Measurements from ENCODE around the gene BANK1. TPM values are rescaled to one million over a fixed set of nuclear protein-coding genes. Genes with fewer than 3 reads are reported as not detected.

BANK1 gene
- total RNA-seq, 4 donors from 2014 or later = 0.22 to 1.4 (median 0.96) TPM

DNA sequence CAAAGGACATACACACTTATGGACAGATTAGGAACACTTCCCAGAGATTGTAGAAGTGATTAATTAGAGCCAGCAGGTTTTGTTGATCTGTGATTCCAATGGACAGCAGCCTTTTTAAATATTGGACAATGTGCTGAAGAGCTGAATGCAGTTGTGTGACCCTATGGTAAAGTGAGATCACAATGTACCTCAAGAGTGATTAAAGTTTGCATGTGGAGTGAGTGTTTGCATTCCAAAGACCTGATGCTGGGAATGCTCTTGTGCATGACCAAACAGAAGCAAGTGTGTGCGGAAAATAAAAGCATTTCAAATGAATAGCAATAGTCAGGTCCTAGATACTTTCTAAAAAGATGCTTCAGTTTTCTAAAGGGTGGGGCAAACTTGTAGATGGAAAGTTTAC lies 154.1 kb downstream of the BANK1 start:
- TF ChIP-seq, protein P1, sequence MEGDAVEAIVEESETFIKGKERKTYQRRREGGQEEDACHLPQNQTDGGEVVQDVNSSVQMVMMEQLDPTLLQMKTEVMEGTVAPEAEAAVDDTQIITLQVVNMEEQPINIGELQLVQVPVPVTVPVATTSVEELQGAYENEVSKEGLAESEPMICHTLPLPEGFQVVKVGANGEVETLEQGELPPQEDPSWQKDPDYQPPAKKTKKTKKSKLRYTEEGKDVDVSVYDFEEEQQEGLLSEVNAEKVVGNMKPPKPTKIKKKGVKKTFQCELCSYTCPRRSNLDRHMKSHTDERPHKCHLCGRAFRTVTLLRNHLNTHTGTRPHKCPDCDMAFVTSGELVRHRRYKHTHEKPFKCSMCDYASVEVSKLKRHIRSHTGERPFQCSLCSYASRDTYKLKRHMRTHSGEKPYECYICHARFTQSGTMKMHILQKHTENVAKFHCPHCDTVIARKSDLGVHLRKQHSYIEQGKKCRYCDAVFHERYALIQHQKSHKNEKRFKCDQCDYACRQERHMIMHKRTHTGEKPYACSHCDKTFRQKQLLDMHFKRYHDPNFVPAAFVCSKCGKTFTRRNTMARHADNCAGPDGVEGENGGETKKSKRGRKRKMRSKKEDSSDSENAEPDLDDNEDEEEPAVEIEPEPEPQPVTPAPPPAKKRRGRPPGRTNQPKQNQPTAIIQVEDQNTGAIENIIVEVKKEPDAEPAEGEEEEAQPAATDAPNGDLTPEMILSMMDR (IDR thresholded peaks at IDR 0.05) = no peak
- no peak for TF ChIP-seq POLR2A (IDR thresholded peaks at IDR 0.05)
- H3K4me3 ChIP-seq (ENCODE audit: low read depth, poor library complexity, severe bottlenecking) = no peak overlapping the region
- intact Hi-C loops (cut with DNase I; ENCODE audit: low total_unique reads) = no loop called here
- DNase-seq (ENCODE audit: low spot score in 2 of 2) = no peak
- 85 to 96% methylated on average over 1 of the region's 1 CpG for WGBS, 2 donors

DNA sequence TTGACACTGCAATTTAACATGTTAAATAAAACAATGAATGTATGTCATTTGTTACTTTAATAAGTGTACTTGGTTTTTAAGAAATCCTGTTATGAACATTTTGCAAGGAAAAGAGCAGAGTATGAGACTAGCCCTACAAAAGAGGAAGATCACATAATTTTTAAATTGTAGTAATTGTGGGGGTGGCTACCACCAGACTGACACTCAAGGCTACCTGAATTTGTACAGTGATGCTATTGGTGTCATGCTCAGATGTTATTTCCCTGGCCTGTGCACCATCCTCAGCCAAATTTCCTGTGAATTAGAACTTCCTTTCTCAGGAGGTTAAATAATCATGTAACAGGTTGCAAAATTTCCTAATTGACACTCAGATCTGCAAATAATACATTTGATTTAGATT lies 157.5 kb downstream of the BANK1 start:
- intact Hi-C loops (cut with DNase I; ENCODE audit: low total_unique reads) = no loop called here
- TF ChIP-seq POLR2A (IDR thresholded peaks at IDR 0.05) = no peak
- TF ChIP-seq, protein P1 (IDR thresholded peaks at IDR 0.05) = no peak

DNA sequence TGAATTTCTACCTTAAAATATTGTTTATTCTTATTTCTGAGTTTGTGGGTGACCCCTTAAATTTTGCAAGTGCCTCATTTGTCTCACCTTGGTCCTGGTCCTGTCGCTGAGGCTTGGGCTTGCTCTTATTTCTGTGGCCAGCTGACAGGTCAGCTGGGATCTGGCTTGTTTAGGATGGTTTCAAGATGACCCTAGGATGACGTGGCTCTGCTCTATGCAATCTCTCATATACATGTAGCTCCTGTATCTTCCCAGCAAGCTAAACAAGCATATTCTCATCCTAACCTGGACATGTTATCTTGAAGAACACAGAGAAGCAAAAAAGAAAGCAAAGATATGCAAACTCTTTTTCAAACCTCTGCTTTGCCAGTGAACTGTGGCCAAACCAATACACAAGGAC lies 158.4 kb downstream of the BANK1 start:
- intact Hi-C loops (cut with DNase I; ENCODE audit: low total_unique reads) = no loop called here
- DNase-seq (ENCODE audit: low spot score in 2 of 2) = no peak
- H3K4me3 ChIP-seq (ENCODE audit: low read depth, poor library complexity, severe bottlenecking) = no peak overlapping the region
- TF ChIP-seq POLR2A (IDR thresholded peaks at IDR 0.05) = no peak
- TF ChIP-seq, protein P1 (IDR thresholded peaks at IDR 0.05) = no peak
- 90 to 94% methylated on average over 2 of the region's 2 CpGs for WGBS, 2 donors

More for the DNA sequence above, 157.5 kb downstream of the BANK1 start:
- no peak for DNase-seq (ENCODE audit: low spot score in 2 of 2)
- H3K4me3 ChIP-seq (ENCODE audit: low read depth, poor library complexity, severe bottlenecking) = no peak overlapping the region

DNA sequence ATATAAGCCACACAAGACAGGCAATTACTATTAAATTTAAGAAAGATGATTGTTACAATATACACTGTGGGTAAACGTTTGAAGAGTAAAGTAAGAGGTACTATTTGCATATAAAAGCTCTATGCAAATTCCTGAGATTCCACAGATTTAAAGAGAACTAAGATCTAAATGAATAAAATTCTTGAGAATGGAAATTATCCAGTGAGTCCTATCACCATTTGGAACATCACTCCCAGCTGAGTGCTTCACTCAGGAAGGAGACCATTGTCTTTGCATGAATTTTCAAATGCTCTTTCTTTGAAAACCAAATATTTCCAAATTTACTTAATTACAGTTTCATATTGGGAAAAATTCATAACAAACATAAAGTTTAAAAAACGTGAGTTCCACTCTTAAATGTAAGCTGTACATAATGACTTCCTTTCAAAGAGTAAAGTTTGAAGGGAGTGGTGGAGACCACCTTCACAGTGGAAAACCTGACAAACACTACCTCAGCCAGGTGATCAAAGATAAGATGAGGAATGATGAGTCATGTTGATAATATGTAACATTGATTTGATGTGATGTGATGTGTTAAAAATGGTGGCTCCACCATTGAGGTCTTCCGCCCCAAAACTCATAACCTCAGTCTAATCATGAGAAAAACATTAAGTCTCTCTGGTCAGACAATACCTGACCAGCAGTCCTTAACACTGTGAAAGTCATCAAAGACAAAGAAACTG lies 159.9 kb downstream of the BANK1 start:
- TF ChIP-seq, protein P1 (IDR thresholded peaks at IDR 0.05) = no peak
- no peak for TF ChIP-seq POLR2A (IDR thresholded peaks at IDR 0.05)
- no peak for DNase-seq (ENCODE audit: low spot score in 2 of 2)
- WGBS, 2 donors = 69 to 71% methylated on average over 3 of the region's 3 CpGs
- H3K4me3 ChIP-seq (ENCODE audit: low read depth, poor library complexity, severe bottlenecking) = no peak overlapping the region
- intact Hi-C loops (cut with DNase I; ENCODE audit: low total_unique reads) = no loop called here

DNA sequence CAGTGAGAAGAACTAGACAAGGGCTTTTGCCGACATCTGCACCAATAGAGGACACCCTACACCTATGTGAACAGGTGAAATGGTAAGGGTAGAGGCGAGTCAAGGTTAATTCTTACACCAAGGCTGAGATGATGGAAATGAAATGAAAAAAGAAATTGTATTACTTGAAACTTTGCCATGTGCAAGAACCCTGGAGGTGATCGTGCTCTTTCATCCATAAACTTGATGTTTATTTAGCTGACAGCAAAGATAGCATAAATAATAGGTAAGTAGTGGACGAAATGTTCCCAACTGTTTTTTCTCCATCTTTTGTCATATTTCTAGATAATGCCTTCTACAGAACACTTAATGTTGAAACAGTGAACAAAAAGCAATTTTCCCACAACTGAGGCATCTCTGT lies 162.5 kb downstream of the BANK1 start:
- no peak overlapping the region for H3K4me3 ChIP-seq (ENCODE audit: low read depth, poor library complexity, severe bottlenecking)
- no peak for DNase-seq (ENCODE audit: low spot score in 2 of 2)
- TF ChIP-seq, protein P1 (IDR thresholded peaks at IDR 0.05) = no peak
- TF ChIP-seq POLR2A (IDR thresholded peaks at IDR 0.05) = no peak
- 81 to 85% methylated on average over 4 of the region's 4 CpGs for WGBS, 2 donors
- intact Hi-C loops (cut with DNase I; ENCODE audit: low total_unique reads) = no loop called here

DNA sequence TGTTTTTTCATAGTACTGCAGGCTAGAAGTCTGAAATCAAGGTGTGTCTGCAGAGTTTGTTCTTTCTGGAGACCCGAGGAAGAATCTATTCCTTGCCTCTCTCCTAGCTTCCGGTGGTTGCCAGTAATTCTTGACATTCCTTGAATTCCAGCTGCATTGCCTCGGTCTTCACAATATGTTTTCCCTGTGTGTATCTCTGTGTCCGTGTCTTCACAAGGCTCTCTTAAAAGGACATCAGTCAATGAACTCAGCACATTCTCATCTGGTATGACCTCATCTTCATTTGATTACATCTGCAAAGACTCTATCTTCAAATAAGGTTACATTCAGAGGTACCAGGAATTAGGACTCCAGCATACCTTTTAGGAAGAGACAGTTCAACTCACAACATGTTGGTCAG lies 163.4 kb downstream of the BANK1 start:
- 26 to 34% methylated on average over 4 of the region's 4 CpGs for WGBS, 2 donors

More for the DNA sequence above, 163.4 kb downstream of the BANK1 start:
- intact Hi-C loops (cut with DNase I; ENCODE audit: low total_unique reads) = no loop called here
- H3K4me3 ChIP-seq (ENCODE audit: low read depth, poor library complexity, severe bottlenecking) = no peak overlapping the region
- TF ChIP-seq, protein P1 (IDR thresholded peaks at IDR 0.05) = no peak
- no peak for TF ChIP-seq POLR2A (IDR thresholded peaks at IDR 0.05)
- no peak for DNase-seq (ENCODE audit: low spot score in 2 of 2)
